ENCODE data around the gene RHEB. TPM values are rescaled to one million over a fixed set of nuclear protein-coding genes. Genes with fewer than 3 reads are reported as not detected.

Gene RHEB
- total RNA-seq, 1 experiment from 2014 or later: 114 TPM

GRCh38 chr7:151493083-151493482 lies 26.6 kb downstream of the RHEB start:
- no peak overlapping the region for H3K9ac ChIP-seq (ENCODE audit: extremely low read depth, insufficient read length, low read length)
- no peak overlapping the region for H3T11ph ChIP-seq (ENCODE audit: low read length)
- H2BK120ac ChIP-seq (ENCODE audit: low read depth, low read length, poor library complexity, severe bottlenecking): no peak overlapping the region
- H3K27ac ChIP-seq (ENCODE audit: insufficient read length, low read depth, low read length): no peak overlapping the region
- no peaks in the 10 kb centered on the region; a peak in 1 of 5 replicates for H3K9me3 Mint-ChIP-seq
- no peak for DNase-seq
- no peak overlapping the region for H4K8ac ChIP-seq (replicated peaks; ENCODE audit: insufficient read length, low read depth, low read length)
- H3K23me2 ChIP-seq (ENCODE audit: insufficient read length, low read depth, low read length, poor library complexity, severe bottlenecking): no peaks in the 10 kb centered on the region
- no peak overlapping the region for H2BK15ac ChIP-seq (ENCODE audit: low read depth, low read length)
- no peak overlapping the region for H2BK5ac ChIP-seq (ENCODE audit: insufficient read length, low read length)
- H3K79me1 ChIP-seq (ENCODE audit: insufficient read depth, low read depth, low read length, poor library complexity, severe bottlenecking): peaks cover 10% of the 10 kb centered on the region
- TF ChIP-seq CTCF (conservative IDR thresholded peaks at IDR 0.05): no peak
- H4K5ac ChIP-seq (ENCODE audit: insufficient read length, low read depth, low read length): no peak overlapping the region
- H4K91ac ChIP-seq (ENCODE audit: insufficient read length, low read depth, low read length): no peak overlapping the region
- peaks cover 2% of the 10 kb centered on the region for H4K20me1 ChIP-seq (ENCODE audit: control insufficient read depth, insufficient read depth, insufficient read length)
- no peak overlapping the region for H2BK12ac ChIP-seq (ENCODE audit: insufficient read length, low read depth, low read length)
- peaks cover 8% of the 10 kb centered on the region for H3K4me1 ChIP-seq (ENCODE audit: insufficient read depth, low read length)
- no peak overlapping the region for H2AFZ ChIP-seq (ENCODE audit: low read length)
- WGBS (ENCODE audit: extremely low coverage, insufficient read length, low lambda C conversion rate): no CpG with 5 or more reads among the region's 8 CpGs
- peaks cover 34% of the 10 kb centered on the region for H3K79me2 ChIP-seq (ENCODE audit: insufficient read depth, low read length)
- H3K23ac ChIP-seq (ENCODE audit: insufficient read length, low read depth, low read length): no peak overlapping the region
- peaks cover 50 to 65% of the 10 kb centered on the region in 2 experiments for H3K4me1 Mint-ChIP-seq
- H3K56ac ChIP-seq (ENCODE audit: insufficient read length, low read depth, low read length): no peak overlapping the region
- peaks cover 11 to 32% (median 28%) of the 10 kb centered on the region in 3 experiments; a peak in 6 of 7 replicates for H3K36me3 Mint-ChIP-seq (ENCODE audit: insufficient read depth in 1 of 3, low read depth in 3 of 3)
- H3K4ac ChIP-seq (ENCODE audit: low read depth, low read length): no peak overlapping the region
- H2BK20ac ChIP-seq (ENCODE audit: low read depth, low read length, poor library complexity, severe bottlenecking): no peak overlapping the region
- no peak overlapping the region for H3K14ac ChIP-seq (ENCODE audit: insufficient read depth, low read length)
- H3K18ac ChIP-seq (ENCODE audit: insufficient read length, low read depth, low read length): no peak overlapping the region
- H3K27me3 Mint-ChIP-seq (ENCODE audit: low read depth): peaks cover 1% of the 10 kb centered on the region; the same call in 1 of the 2 replicates
- no peak overlapping the region for H3K4me2 ChIP-seq (ENCODE audit: insufficient read depth, insufficient read length, low read length)
- peak overlapping the region in 1 of 2 experiments; percentile 27; a peak in 2 of 5 replicates for H3K4me3 Mint-ChIP-seq
- no peaks in the 10 kb centered on the region for H3K27me3 ChIP-seq (ENCODE audit: insufficient read depth, low read length)
- H2AK5ac ChIP-seq (ENCODE audit: insufficient read length, low read length): no peak overlapping the region
- H3K27ac Mint-ChIP-seq: peak overlapping the region; percentile 17 to 69 (median 57); a peak in 6 of 7 replicates
- no peaks in the 10 kb centered on the region for H3K9me3 ChIP-seq (ENCODE audit: control insufficient read depth, low read depth, low read length)

Data from H9 (cell line).